Measurements from ENCODE around the gene ANKRD34B.

ANKRD34B gene

GRCh38 chr5:80569086-80569960 lies 757 bp downstream of the ANKRD34B start:
- DNase-seq, result peak; percentile 29 to 30

GRCh38 chr5:80568251-80568650 lies 1.8 kb downstream of the ANKRD34B start:
- no peak for DNase-seq

DNA sequence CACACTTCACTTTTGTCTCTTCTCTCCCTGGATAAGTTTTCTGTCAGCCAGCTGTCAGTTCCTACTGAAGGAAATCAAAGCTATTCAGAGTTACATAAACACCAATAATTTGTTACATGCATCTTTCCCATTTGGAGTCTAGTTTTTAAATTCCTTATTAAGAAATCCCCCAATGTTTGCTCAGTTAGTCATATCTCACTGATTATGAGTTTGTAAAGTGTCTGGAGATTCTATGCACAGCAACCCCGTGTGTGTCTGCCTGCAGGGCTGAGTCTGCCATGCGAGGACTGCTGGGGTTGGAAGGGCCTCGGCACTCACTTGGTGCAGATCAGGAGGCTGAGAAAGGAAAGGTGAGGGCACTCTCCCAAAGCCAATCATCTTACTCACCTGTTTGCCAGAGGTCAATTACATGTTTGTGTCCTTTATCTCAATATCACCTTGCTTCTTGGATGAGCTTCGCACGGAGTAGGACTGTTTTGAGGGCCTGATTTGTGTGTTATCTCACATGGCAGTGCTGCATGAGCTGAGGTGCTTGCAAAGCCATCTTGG lies 3.3 kb downstream of the ANKRD34B start:
- DNase-seq, result no peak

GRCh38 chr5:80565330-80565729 lies 4.8 kb downstream of the ANKRD34B start:
- no peak for DNase-seq

DNA sequence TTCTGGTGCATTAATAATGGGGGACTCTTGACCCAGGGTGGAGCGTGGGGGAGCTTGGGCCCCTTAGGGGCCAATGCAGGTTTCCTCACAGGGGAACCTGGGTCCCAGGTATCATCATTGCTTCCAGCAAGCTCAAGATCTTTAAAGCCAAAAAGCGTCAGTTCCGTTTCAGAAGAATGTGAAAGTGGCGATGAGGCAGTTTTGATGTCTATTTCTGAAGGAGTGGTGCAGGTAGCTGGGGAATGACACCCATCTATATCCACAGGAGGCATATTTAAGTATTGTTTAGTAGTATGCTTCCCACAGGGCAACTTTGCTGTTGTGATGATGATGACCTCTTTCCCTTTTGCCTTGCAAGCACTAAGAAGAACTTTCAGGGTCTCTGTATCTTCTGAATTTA lies 10.8 kb downstream of the ANKRD34B start:
- no peak for DNase-seq

DNA sequence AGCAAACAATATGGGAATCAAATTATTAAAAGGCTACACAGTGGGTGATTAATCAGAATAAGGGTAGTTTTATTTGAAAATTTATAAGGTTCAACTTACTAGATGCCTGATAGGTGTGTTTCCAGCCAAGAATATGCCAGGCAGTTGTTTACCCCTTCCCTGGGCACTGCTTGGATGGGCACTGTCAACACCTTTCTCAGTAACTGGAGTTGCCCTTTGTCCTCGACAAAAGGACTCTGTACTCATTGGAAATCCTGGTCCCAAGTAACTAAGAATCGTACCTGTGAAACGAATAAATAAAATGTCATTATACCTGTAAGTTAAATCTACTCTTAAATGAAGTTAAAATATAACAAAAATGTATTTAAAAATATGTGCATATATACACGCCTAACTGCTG lies 15.0 kb downstream of the ANKRD34B start:
- DNase-seq, result no peak

- no peak for DNase-seq
Measured at GRCh38 chr5:80554646-80555045, 15.4 kb downstream of the ANKRD34B start.

GRCh38 chr5:80541392-80541791 lies 28.7 kb downstream of the ANKRD34B start:
- DNase-seq, result no peak

DNA sequence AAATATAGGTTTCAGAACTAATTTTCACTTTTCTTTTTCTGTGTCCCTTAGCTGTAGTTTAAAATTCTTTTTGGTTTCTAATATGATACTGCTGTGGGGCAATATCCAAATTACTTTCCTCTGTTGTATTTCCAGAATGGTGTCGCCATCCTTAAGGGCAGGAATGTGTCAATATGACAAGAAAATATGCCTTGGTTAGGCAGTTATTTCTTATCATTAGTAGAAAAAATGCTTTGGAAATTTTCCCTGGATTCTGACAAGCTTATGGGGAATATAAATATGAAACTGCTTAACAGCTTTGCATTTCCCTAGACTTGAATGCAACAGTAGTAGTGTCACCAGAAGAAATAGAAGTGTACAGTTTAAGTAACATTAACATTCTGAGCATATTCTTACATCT lies 29.4 kb downstream of the ANKRD34B start:
- no peak for DNase-seq

DNA sequence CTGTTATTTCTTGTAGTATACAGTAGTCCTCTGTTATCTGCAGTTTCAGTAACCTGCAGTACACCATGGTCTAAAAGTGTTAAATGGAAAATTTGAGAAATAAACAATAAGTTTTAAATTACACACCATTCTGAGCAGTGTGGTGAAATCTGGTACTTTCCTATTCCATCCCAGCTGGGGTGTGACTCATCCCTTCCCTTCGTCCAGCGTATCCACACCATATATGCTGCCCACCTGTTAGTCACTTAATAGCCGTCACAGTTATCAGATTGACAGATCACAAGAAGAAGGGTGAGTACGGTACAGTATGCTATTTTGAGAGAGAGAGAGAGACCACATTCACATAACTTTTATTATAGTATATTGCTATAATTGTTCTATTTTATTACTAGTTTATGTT lies 53.3 kb downstream of the ANKRD34B start:
- peak in 1 of 2 experiments; percentile 36 for DNase-seq

DNA sequence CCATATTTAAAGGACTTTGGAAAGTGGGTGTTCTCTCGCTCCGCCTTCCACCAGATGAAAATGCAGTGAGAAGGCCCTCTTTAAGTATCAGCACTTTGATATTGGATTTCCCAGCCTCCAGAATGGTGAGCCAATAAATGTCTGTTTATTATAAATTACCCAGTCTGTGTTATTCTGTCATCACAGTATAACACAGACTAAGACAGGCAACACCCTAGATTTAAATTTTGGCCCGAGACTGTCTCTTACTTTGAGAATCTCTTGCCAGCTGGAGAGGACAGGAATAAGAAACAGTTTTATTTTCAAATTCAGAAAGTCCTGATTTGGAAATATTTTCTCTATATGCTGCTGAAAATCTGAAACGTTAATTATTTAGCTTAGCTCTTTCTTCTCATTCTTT lies 60.7 kb downstream of the ANKRD34B start:
- DNase-seq, result no peak

GRCh38 chr5:80508844-80509243 lies 61.2 kb downstream of the ANKRD34B start:
- no peak for DNase-seq

- no peak for DNase-seq
Measured at GRCh38 chr5:80507663-80508062, 62.4 kb downstream of the ANKRD34B start.

All from activated T-cell treated with anti-CD3 and anti-CD28 coated beads, Interleukin-2, amount 50 U/mL, for 48 hours (primary cell).